ENCODE measurements around the gene SDF2L1. TPM values are rescaled to one million over a fixed set of nuclear protein-coding genes. Genes with fewer than 3 reads are reported as not detected.

The SDF2L1 gene
- total and polyA plus RNA-seq, 2 donors (not counting 3 experiments of a cell fraction or from before 2014, with no cell fraction given): 66.7 to 79.5 TPM

- dilution Hi-C loops (cut with MboI; ENCODE audit: extremely low pct_ligation_motif_present, low sequenced_read_pairs): no loop called here
- intact Hi-C loops (cut with micrococcal nuclease): no loop called here
- H3K9me3 ChIP-seq (replicated peaks; ENCODE audit: control insufficient read depth, insufficient read depth, low read length): no peaks in the 10 kb centered on the region
- TF ChIP-seq MYC (IDR thresholded peaks at IDR 0.05; ENCODE audit: low read depth, low read length) (no peak), MAX (IDR thresholded peaks at IDR 0.05; ENCODE audit: insufficient read depth, insufficient read length) (no peak), EZH2 (IDR thresholded peaks at IDR 0.05; ENCODE audit: borderline replicate concordance, low read depth, low read length, severe bottlenecking) (no peak)
- H3K27ac ChIP-seq (ENCODE audit: insufficient read depth, low read depth, low read length): no peak overlapping the region
- H2AFZ ChIP-seq (ENCODE audit: low read depth, low read length): no peak overlapping the region
- H3K79me2 ChIP-seq (ENCODE audit: control insufficient read depth, insufficient read depth, low read length): no peaks in the 10 kb centered on the region
- no peak overlapping the region for H3K4me2 ChIP-seq (ENCODE audit: insufficient read depth, low read length)
- CTCF ChIA-PET: no interaction called here
- no peak overlapping the region for H3K9ac ChIP-seq (replicated peaks; ENCODE audit: extremely low read depth, insufficient read depth, low read length)
- H4K20me1 ChIP-seq (replicated peaks; ENCODE audit: control insufficient read depth, extremely low read depth, insufficient read depth, low read length): no peaks in the 10 kb centered on the region
- FAIRE-seq (no peak), DNase-seq (ENCODE audit: low read depth, low spot score) (no peak)
- H3K4me3 ChIP-seq (replicated peaks in 1 of 3; ENCODE audit: insufficient read depth in 1 of 3, low read depth in 1 of 3, low read length in 3 of 3): no peak overlapping the region
- H3K27me3 ChIP-seq (ENCODE audit: control insufficient read depth in 2 of 2, insufficient read depth in 2 of 2, low read length in 2 of 2): no peaks in the 10 kb centered on the region
- no peaks in the 10 kb centered on the region for H3K4me1 ChIP-seq (ENCODE audit: control insufficient read depth, extremely low read depth, insufficient read depth, low read length)
- POLR2A ChIA-PET: no interaction called here
- H3K36me3 ChIP-seq (ENCODE audit: control insufficient read depth in 2 of 2, extremely low read depth in 1 of 2, insufficient read depth in 2 of 2, low read length in 2 of 2): peaks cover 0 to 38% of the 10 kb centered on the region in 2 experiments
- no peaks in the 10 kb centered on the region for H3K9me1 ChIP-seq (replicated peaks; ENCODE audit: control insufficient read depth, extremely low read depth, insufficient read depth, low read length)
- no TSS peak for BruUV-seq (replicated peaks)
These were observed 46.2 kb downstream of the SDF2L1 start for GRCh38 chr22:21688341-21688705.

GRCh38 chr22:21688706-21689381, 46.7 kb downstream of the SDF2L1 start:
- H3K36me3 ChIP-seq (ENCODE audit: control insufficient read depth in 2 of 2, extremely low read depth in 1 of 2, insufficient read depth in 2 of 2, low read length in 2 of 2): peaks cover 0 to 41% of the 10 kb centered on the region in 2 experiments
- H3K4me2 ChIP-seq (ENCODE audit: insufficient read depth, low read length): no peak overlapping the region
- intact Hi-C loops (cut with micrococcal nuclease) (no loop called here), dilution Hi-C loops (cut with MboI; ENCODE audit: extremely low pct_ligation_motif_present, low sequenced_read_pairs) (no loop called here)
- FAIRE-seq (no peak), DNase-seq (ENCODE audit: low read depth, low spot score) (no peak)
- no TSS peak for BruUV-seq (replicated peaks)
- no peak overlapping the region for H3K4me3 ChIP-seq (replicated peaks in 1 of 3; ENCODE audit: insufficient read depth in 1 of 3, low read depth in 1 of 3, low read length in 3 of 3)
- no peaks in the 10 kb centered on the region for H3K9me3 ChIP-seq (replicated peaks; ENCODE audit: control insufficient read depth, insufficient read depth, low read length)
- no peaks in the 10 kb centered on the region for H3K79me2 ChIP-seq (ENCODE audit: control insufficient read depth, insufficient read depth, low read length)
- POLR2A ChIA-PET: no interaction called here
- CTCF ChIA-PET: no interaction called here
- H3K9ac ChIP-seq (replicated peaks; ENCODE audit: extremely low read depth, insufficient read depth, low read length): no peak overlapping the region
- TF ChIP-seq MYC (IDR thresholded peaks at IDR 0.05; ENCODE audit: low read depth, low read length) (no peak), CTCF (IDR thresholded peaks at IDR 0.05; ENCODE audit: extremely low read depth in 1 of 2, insufficient read depth in 1 of 2, low read depth in 1 of 2, low read length in 2 of 2) (no peak), MAX (IDR thresholded peaks at IDR 0.05; ENCODE audit: insufficient read depth, insufficient read length) (no peak), POLR2A (IDR thresholded peaks at IDR 0.05; ENCODE audit: low read depth, low read length) (no peak), POLR2AphosphoS5 (IDR thresholded peaks at IDR 0.05; ENCODE audit: insufficient read depth, low read depth, low read length) (no peak), JUN (IDR thresholded peaks at IDR 0.05; ENCODE audit: borderline replicate concordance, insufficient read depth, insufficient read length, low read depth) (no peak), GATA2 (IDR thresholded peaks at IDR 0.05; ENCODE audit: insufficient read depth, insufficient read length, low read depth, low read length) (no peak), EZH2 (IDR thresholded peaks at IDR 0.05; ENCODE audit: borderline replicate concordance, low read depth, low read length, severe bottlenecking) (no peak), FOS (IDR thresholded peaks at IDR 0.05; ENCODE audit: borderline replicate concordance, insufficient read depth, low read length) (no peak)
- H3K27ac ChIP-seq (ENCODE audit: insufficient read depth, low read depth, low read length): no peak overlapping the region
- no peak overlapping the region for H2AFZ ChIP-seq (ENCODE audit: low read depth, low read length)
- H3K4me1 ChIP-seq (ENCODE audit: control insufficient read depth, extremely low read depth, insufficient read depth, low read length): no peaks in the 10 kb centered on the region
- H4K20me1 ChIP-seq (replicated peaks; ENCODE audit: control insufficient read depth, extremely low read depth, insufficient read depth, low read length): no peaks in the 10 kb centered on the region
- no peaks in the 10 kb centered on the region for H3K9me1 ChIP-seq (replicated peaks; ENCODE audit: control insufficient read depth, extremely low read depth, insufficient read depth, low read length)
- H3K27me3 ChIP-seq (ENCODE audit: control insufficient read depth in 2 of 2, insufficient read depth in 2 of 2, low read length in 2 of 2): no peaks in the 10 kb centered on the region
